Gastrocnemius medialis (tissue), 4 donors: ENCODE data around the gene GALNT11. TPM values are rescaled to one million over a fixed set of nuclear protein-coding genes. Genes with fewer than 3 reads are reported as not detected.

Source experiments
- ATAC-seq, 2 donors: fragments of 150-250 bp; one replicate each; pipeline ENCODE4 v1.9.1; 2016
- DNase-seq, 2 donors: peaks; one replicate each; pipeline ENCODE4 v3.0.0-alpha.2; 2019
- H3K27ac ChIP-seq, 4 donors: fragments of 200-600 bp; sonication (generic); 1 replicate in 1 of 4; 2 replicates in 3 of 4; pipeline ENCODE4 v1.5.1; 2016 to 2018; ENCODE audit warnings: mild to moderate bottlenecking in 2 of 4, moderate library complexity in 1 of 4
- H3K27me3 ChIP-seq, 3 donors: fragments of 200-600 bp; sonication (generic) in 2 of 3; 1 replicate in 1 of 3; 2 replicates in 2 of 3; pipeline versions ENCODE4 v1.5.1 to v1.6.0; 2016 to 2019; ENCODE audit warnings: mild to moderate bottlenecking in 1 of 3, moderate library complexity in 1 of 3
- H3K36me3 ChIP-seq, 2 donors: fragments of 200-600 bp; sonication (generic) in 1 of 2; one replicate each; pipeline ENCODE4 v1.5.1; 2017 to 2018
- H3K4me1 ChIP-seq, 2 donors: fragments of 200-600 bp; sonication (generic) in 1 of 2; one replicate each; pipeline ENCODE4 v1.5.1; 2016 to 2017; ENCODE audit warnings: mild to moderate bottlenecking in 2 of 2
- H3K4me3 ChIP-seq, 4 donors: fragments of 200-600 bp; sonication (generic) in 3 of 4; 1 replicate in 1 of 4; 2 replicates in 3 of 4; pipeline ENCODE4 v1.5.1; 2016 to 2019; ENCODE audit warnings: mild to moderate bottlenecking in 2 of 4
- H3K9me3 ChIP-seq, 3 donors: fragments of 200-600 bp; sonication (generic) in 2 of 3; 1 replicate in 1 of 3; 2 replicates in 2 of 3; pipeline ENCODE4 v1.5.1; 2016 to 2019
- POLR2A ChIP-seq, 2 donors: fragments of 450-650 bp; IDR thresholded peaks; one replicate each; pipeline ENCODE4 v1.6.1; 2017; ENCODE audit warnings: antibody characterized with exemption in 2 of 2, mild to moderate bottlenecking in 2 of 2, moderate library complexity in 2 of 2
- in situ Hi-C, 4 donors: fragments of 200-750 bp; cut with MboI; loops; one replicate each; pipeline versions ENCODE4 v1.15.0 to v1.8.0; 2017; ENCODE audit warnings: low sequenced_read_pairs in 4 of 4
- intact Hi-C: fragments of 100-400 bp; cut with DNase I; formaldehyde crosslinking; loops from one replicate; pipeline ENCODE4 v1.15.1; 2023; ENCODE audit warnings: low total_unique reads
- total RNA-seq, 4 donors: library from RNA; depleted of rRNA; stranded (reverse); fragments of >200 nt; gene quantifications; one replicate each; pipeline versions ENCODE4 v1.1.0 to v1.2.3, GENCODE V29; 2016
- TF ChIP-seq, protein P1 (sequence below), 5 experiments: fragments of 450-650 bp in 3 of 5; fragments of 200-600 bp in 2 of 5; sonication (generic) in 2 of 5; IDR thresholded peaks in 4 of 5; conservative IDR thresholded peaks in 1 of 5; 1 replicate in 4 of 5; 2 replicates in 1 of 5; pipeline ENCODE4 v1.5.1; 2016 to 2019; ENCODE audit warnings: antibody characterized with exemption in 5 of 5, mild to moderate bottlenecking in 3 of 5, moderate library complexity in 3 of 5

The GALNT11 gene
- total RNA-seq, 4 donors from 2014 or later = 16.3 to 49.1 (median 20.1) TPM

GRCh38 chr7:151984612-151985011 is 40.9 kb upstream of the GALNT11 start:
- H3K4me3 ChIP-seq = no peak overlapping the region
- ATAC-seq (no peak), DNase-seq (no peak)
- intact Hi-C loops = no loop called here
- TF ChIP-seq, protein P1, sequence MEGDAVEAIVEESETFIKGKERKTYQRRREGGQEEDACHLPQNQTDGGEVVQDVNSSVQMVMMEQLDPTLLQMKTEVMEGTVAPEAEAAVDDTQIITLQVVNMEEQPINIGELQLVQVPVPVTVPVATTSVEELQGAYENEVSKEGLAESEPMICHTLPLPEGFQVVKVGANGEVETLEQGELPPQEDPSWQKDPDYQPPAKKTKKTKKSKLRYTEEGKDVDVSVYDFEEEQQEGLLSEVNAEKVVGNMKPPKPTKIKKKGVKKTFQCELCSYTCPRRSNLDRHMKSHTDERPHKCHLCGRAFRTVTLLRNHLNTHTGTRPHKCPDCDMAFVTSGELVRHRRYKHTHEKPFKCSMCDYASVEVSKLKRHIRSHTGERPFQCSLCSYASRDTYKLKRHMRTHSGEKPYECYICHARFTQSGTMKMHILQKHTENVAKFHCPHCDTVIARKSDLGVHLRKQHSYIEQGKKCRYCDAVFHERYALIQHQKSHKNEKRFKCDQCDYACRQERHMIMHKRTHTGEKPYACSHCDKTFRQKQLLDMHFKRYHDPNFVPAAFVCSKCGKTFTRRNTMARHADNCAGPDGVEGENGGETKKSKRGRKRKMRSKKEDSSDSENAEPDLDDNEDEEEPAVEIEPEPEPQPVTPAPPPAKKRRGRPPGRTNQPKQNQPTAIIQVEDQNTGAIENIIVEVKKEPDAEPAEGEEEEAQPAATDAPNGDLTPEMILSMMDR (IDR thresholded peaks at IDR 0.05 in 4 of 5, conservative IDR thresholded peaks at IDR 0.05 in 1 of 5) = no peak
- no peak for TF ChIP-seq POLR2A (IDR thresholded peaks at IDR 0.05)
- no peaks in the 10 kb centered on the region for H3K4me1 ChIP-seq
- no peaks in the 10 kb centered on the region for H3K27me3 ChIP-seq
- H3K9me3 ChIP-seq = no peaks in the 10 kb centered on the region
- no peaks in the 10 kb centered on the region for H3K36me3 ChIP-seq
- in situ Hi-C loops = no loop called here
- no peak overlapping the region for H3K27ac ChIP-seq

DNA sequence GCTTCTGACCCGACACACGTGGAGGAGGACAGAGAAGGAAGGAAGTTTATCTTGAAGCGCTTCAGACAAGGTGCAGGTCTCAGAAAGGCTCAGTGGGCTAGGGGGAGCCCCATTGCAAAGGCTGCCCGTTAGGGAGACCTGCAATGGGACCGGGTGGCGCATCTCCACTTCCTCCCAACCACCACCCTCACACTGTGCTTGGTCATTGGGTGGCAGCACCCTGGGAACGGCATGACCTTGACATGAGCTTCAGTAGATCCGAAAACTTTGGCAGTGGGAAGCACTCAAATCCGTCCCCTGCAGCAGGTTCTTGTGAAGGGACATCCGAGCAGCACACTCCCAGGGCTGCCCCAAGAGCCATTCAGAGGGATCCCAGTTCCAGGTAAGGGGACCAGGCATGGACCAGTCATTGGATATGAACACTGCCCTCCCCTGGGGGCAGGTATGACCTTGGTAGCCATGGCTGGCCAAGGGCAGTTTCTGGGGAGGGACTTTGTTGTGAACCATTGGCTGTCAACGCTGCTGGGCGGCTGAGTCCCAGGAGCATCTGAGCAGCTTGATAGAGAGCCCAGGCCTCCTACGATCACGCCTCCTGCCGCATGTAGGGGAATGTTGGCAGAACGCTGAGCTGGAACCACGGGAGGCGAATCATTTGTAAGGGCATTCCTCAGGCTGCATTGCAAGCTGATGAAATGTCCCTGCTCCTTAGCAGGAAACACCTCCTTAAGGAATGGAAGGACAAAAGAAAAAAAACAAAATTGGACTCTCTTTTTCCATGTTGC is 37.5 kb upstream of the GALNT11 start:
- no peak for DNase-seq
- in situ Hi-C loops (no loop called here), intact Hi-C loops (no loop called here)
- no peaks in the 10 kb centered on the region for H3K27me3 ChIP-seq
- TF ChIP-seq, protein P1 (IDR thresholded peaks at IDR 0.05 in 4 of 5, conservative IDR thresholded peaks at IDR 0.05 in 1 of 5) = no peak
- TF ChIP-seq POLR2A (IDR thresholded peaks at IDR 0.05) = no peak
- no peaks in the 10 kb centered on the region for H3K4me1 ChIP-seq
- ATAC-seq = no peak
- no peak overlapping the region for H3K27ac ChIP-seq
- H3K4me3 ChIP-seq = no peak overlapping the region
- no peaks in the 10 kb centered on the region for H3K9me3 ChIP-seq
- H3K36me3 ChIP-seq = no peaks in the 10 kb centered on the region

DNA sequence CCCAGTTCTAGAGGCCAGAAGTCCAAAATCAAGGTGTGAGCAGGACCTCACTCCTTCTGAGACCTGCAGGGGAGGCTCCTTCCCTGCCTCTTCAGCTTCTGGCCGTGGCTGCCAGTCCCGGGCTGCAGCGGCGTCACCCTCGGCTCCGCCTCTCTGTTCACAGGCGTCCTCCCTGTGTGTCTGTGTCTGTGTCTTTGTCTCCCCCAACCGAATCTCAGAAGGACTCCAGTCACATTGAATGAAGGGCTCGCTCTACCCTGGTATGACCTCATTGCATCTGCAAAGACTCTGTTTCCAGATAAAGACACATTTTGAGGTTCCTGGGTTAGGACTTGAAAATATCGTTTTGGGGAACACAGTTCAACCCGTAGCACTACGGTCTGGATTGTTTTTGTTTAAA is 33.1 kb upstream of the GALNT11 start:
- intact Hi-C loops = loop anchor here (10.0 kb wide), 1 partner anchor 208 kb away; no protein-coding TSS in a partner anchor
- Histone ChIP-seq H3K4me3 (no peak overlapping the region), H3K4me1 (no peaks in the 10 kb centered on the region), H3K27me3 (no peaks in the 10 kb centered on the region), H3K36me3 (no peaks in the 10 kb centered on the region), H3K9me3 (no peaks in the 10 kb centered on the region), H3K27ac (no peak overlapping the region)
- peak in 1 of 2 donors; percentile 56 for ATAC-seq
- DNase-seq = peak; percentile 22 to 28
- TF ChIP-seq, protein P1 (IDR thresholded peaks at IDR 0.05 in 4 of 5, conservative IDR thresholded peaks at IDR 0.05 in 1 of 5) = no peak
- no peak for TF ChIP-seq POLR2A (IDR thresholded peaks at IDR 0.05)
- in situ Hi-C loops = no loop called here

- H3K4me3 ChIP-seq = no peak overlapping the region
- H3K4me1 ChIP-seq = no peaks in the 10 kb centered on the region
- ATAC-seq = no peak
- TF ChIP-seq, protein P1 (IDR thresholded peaks at IDR 0.05 in 4 of 5, conservative IDR thresholded peaks at IDR 0.05 in 1 of 5) = no peak
- TF ChIP-seq POLR2A (IDR thresholded peaks at IDR 0.05) = no peak
- intact Hi-C loops = loop anchor here (10.0 kb wide), 1 partner anchor 209 kb away; no protein-coding TSS in a partner anchor
- H3K36me3 ChIP-seq = no peaks in the 10 kb centered on the region
- in situ Hi-C loops = no loop called here
- no peaks in the 10 kb centered on the region for H3K9me3 ChIP-seq
- DNase-seq = no peak
- H3K27me3 ChIP-seq = no peaks in the 10 kb centered on the region
- H3K27ac ChIP-seq = no peak overlapping the region
Measured at GRCh38 chr7:151993977-151994676, 31.3 kb upstream of the GALNT11 start.
